ENCODE measurements around the gene SBK2.

GRCh38 chr19:55492362-55492944 is 44.5 kb downstream of the SBK2 start:
- TF ChIP-seq NFRKB (IDR thresholded peaks at IDR 0.05) (no peak), FOXK2 (IDR thresholded peaks at IDR 0.05) (no peak), ELF4 (IDR thresholded peaks at IDR 0.05) (no peak), SP1 (IDR thresholded peaks at IDR 0.05) (no peak), TARDBP (IDR thresholded peaks at IDR 0.05) (no peak), L3MBTL2 (conservative IDR thresholded peaks at IDR 0.05) (no peak), ARNT (IDR thresholded peaks at IDR 0.05) (no peak), CTBP1 (IDR thresholded peaks at IDR 0.05; ENCODE audit: borderline replicate concordance) (no peak), PKNOX1 (IDR thresholded peaks at IDR 0.05) (no peak), FOXA1 (IDR thresholded peaks at IDR 0.05) (no peak), SUZ12 (IDR thresholded peaks at IDR 0.05) (no peak), FOXM1 (IDR thresholded peaks at IDR 0.05; ENCODE audit: borderline replicate concordance) (no peak), ZNF384 (IDR thresholded peaks at IDR 0.05) (no peak)
